HepG2 (cell line): ENCODE data around the gene OSBPL1A.

Source experiments
- HDAC1 ChIP-seq: sonication (generic); formaldehyde crosslinking; IDR thresholded peaks from 2 replicates; pipeline ENCODE4 v1.5.1; 2020; ENCODE audit warnings: mild to moderate bottlenecking, missing genetic modification reagents
- SMYD3 ChIP-seq: sonication (generic); formaldehyde crosslinking; IDR thresholded peaks from 2 replicates; pipeline ENCODE4 v1.8.1; 2023; ENCODE audit warnings: mild to moderate bottlenecking, missing genetic modification reagents
- ZNF562 ChIP-seq: sonication (generic); formaldehyde crosslinking; IDR thresholded peaks from 2 replicates; pipeline ENCODE4 v1.8.0; 2022; ENCODE audit warnings: missing genetic modification reagents, borderline replicate concordance

DNA sequence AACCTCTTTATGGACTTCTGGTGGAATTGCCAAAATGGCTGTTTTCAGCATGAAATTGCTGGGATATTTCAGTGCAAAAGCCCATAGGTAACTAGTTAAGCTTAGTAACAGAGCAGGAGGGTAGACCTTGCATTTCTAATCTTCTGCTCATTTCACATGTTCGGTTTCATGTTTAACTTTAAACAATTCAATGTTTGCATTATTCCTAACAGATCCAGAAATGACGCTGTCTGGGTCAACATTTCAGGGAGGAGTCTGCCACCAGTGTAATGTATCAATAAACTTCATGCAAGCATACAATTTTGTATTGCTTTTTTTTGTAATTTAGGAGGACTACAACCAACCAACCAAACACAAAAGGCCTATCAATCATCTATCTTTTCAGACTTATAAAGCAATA is 236.3 kb downstream of the OSBPL1A start:
- TF ChIP-seq SMYD3 (CRISPR knock-in tag) (no peak), HDAC1 (CRISPR knock-in tag) (no peak), ZNF562 (CRISPR knock-in tag) (no peak)
